GM12874 (cell line): Measurements from ENCODE around the gene YIPF2.

Experiments
- TF ChIP-seq, protein P1 (sequence below): IDR thresholded peaks from 2 replicates; pipeline ENCODE4 v1.5.1; 2011; ENCODE audit warnings: low read depth, mild to moderate bottlenecking, control low read depth, low read length, moderate library complexity; ENCODE audit not compliant: insufficient read depth

Gene YIPF2

GRCh38 chr19:10928563-10929401, at the start of gene YIPF2, which contains the start of gene TIMM29:
YIPF2 (minus strand) TSS chr19:10928639; CDS start chr19:10928410, 229 bp downstream.
TIMM29 (plus strand) TSS chr19:10928811; CDS start chr19:10928823, 12 bp downstream.
- TF ChIP-seq, protein P1, sequence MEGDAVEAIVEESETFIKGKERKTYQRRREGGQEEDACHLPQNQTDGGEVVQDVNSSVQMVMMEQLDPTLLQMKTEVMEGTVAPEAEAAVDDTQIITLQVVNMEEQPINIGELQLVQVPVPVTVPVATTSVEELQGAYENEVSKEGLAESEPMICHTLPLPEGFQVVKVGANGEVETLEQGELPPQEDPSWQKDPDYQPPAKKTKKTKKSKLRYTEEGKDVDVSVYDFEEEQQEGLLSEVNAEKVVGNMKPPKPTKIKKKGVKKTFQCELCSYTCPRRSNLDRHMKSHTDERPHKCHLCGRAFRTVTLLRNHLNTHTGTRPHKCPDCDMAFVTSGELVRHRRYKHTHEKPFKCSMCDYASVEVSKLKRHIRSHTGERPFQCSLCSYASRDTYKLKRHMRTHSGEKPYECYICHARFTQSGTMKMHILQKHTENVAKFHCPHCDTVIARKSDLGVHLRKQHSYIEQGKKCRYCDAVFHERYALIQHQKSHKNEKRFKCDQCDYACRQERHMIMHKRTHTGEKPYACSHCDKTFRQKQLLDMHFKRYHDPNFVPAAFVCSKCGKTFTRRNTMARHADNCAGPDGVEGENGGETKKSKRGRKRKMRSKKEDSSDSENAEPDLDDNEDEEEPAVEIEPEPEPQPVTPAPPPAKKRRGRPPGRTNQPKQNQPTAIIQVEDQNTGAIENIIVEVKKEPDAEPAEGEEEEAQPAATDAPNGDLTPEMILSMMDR, result no peak

GRCh38 chr19:10977742-10978092, 49.3 kb upstream of the YIPF2 start:
- TF ChIP-seq, protein P1, result no peak

GRCh38 chr19:10976131-10976892, 47.9 kb upstream of the YIPF2 start:
- TF ChIP-seq, protein P1, result no peak

GRCh38 chr19:10975374-10976130, 47.1 kb upstream of the YIPF2 start:
- TF ChIP-seq, protein P1, result no peak

DNA sequence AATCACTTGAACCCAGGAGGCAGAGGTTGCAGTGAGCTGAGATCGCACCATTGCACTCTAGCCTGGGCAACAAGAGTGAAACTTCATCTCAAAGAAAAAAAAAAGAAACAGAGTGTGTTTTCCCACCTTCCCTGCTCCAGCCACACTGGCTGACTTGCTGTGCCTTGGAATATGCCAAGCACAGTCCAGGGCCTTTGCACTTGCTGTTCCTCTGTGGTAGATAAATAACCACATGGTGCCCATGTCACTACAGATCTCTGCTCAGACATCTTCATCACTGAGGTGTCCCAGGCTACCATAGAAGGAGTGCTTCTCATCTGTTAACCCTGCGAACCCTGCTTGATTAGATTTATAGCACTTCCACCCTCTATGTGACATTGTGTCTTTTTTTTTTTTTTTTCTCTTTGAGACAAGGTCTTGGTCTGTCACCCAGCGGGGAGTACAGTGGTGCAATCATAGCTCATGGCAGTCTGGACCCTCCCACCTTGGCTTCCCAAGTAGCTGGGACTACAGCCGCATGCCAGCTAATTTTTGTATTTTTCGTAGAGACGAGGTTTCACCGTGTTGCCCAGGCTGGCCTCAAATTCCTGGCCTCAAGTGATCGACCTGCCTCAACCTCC, 42.8 kb upstream of the YIPF2 start:
- TF ChIP-seq, protein P1, result no peak

- TF ChIP-seq, protein P1, result no peak
These were observed 40.2 kb upstream of the YIPF2 start for GRCh38 chr19:10968527-10969135.
